ENCODE data around the gene CD160.
"Not testable (repeated sequence)": the region's sequence is repeated elsewhere in the genome, so short reads cannot be mapped to it uniquely, and the experiment has no call there.

CD160 gene, protein sequence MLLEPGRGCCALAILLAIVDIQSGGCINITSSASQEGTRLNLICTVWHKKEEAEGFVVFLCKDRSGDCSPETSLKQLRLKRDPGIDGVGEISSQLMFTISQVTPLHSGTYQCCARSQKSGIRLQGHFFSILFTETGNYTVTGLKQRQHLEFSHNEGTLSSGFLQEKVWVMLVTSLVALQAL

DNA sequence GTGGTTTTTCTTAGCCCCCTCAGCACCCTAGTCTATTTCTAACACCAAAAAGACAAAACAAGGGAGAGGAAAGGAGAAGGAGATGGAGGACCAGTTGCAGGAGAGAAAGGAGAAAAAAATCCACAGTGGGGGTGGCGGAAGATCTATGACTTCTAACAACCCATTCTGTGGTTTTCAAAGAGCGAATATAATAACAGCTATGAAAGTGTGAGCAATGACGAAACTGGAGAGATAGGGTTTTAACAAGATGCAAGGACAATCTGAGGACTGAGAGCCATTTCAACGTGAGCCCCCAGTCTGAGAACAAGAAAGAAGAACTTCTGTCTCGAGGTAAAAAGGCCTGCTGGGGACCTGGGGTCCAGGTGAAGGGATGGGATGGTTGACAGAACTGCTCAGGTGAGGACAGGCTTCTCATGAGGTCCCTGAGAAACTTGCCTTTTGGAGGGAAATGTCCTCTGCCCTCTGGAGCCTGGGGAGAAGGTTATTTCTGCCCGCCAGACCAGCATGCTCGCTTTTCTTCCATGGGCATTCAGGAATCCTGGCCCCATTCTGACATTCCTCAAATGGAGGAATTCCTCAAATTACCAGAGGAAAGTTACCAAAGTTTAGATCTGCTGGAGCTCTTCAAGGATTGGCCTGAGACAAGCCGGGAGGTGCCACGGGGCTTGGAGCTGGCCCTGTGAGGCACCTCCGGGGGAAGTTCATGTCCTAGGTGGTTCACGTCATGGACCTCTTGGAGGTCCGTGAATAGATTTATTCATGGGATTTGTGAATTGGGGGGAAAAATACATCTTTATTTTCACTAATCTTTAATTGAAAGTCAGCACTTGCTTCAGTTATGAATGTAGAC, at the start of gene CD160:
Gene CD160 (plus strand): TSS at position 270 of the 850 bp plus-strand sequence. CDS start 8,829 bp downstream, outside the sequence.
- TF ChIP-seq, protein P1, sequence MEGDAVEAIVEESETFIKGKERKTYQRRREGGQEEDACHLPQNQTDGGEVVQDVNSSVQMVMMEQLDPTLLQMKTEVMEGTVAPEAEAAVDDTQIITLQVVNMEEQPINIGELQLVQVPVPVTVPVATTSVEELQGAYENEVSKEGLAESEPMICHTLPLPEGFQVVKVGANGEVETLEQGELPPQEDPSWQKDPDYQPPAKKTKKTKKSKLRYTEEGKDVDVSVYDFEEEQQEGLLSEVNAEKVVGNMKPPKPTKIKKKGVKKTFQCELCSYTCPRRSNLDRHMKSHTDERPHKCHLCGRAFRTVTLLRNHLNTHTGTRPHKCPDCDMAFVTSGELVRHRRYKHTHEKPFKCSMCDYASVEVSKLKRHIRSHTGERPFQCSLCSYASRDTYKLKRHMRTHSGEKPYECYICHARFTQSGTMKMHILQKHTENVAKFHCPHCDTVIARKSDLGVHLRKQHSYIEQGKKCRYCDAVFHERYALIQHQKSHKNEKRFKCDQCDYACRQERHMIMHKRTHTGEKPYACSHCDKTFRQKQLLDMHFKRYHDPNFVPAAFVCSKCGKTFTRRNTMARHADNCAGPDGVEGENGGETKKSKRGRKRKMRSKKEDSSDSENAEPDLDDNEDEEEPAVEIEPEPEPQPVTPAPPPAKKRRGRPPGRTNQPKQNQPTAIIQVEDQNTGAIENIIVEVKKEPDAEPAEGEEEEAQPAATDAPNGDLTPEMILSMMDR (IDR thresholded peaks at IDR 0.05; ENCODE audit: insufficient read depth, low read length, poor library complexity, severe bottlenecking), result no peak
- no peaks in the 10 kb centered on the region for H3K27me3 ChIP-seq (replicated peaks; ENCODE audit: control insufficient read depth, insufficient read depth, low read length)
- no peak for DNase-seq (ENCODE audit: extremely low read depth, insufficient read length)
- H3K36me3 ChIP-seq (ENCODE audit: control insufficient read depth, insufficient read depth, low read length), result no peaks in the 10 kb centered on the region
- no peak within 1 kb of the TSS for H3K4me3 ChIP-seq (replicated peaks; ENCODE audit: low read depth, low read length)

DNA sequence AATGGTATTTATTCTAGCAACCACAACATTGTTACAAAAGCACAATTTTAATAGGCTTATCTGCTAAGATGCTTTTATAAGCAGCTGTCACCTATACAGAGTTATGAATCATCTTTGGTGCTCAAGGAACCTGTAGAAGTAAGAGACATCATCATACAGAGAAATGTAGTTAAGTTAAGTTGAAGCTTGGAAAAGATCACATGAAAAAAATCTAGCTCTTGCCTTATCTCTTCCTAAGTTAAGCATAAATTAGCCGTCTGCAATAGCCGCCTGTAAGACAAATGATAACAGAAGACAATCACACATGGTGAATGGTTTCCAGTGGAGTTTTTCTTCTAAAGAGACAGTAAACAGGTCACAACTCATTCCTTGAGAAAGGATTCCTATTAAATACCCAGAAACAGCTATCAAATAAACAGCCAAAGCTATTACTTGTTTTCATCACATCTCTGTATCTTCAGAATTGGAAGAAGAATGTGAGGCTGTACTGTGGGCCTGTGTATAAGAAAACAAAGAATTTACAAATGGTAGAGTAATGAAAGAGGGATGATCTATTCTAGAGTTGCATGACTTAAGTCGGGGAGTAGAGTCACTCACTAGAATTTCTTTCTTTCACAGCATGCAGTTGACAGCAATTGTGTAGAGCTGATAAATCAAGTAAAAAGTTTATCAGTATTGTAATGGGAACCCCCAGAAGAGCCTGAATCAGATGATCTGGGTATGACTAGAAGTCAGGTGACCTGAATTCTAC, 48.1 kb upstream of the CD160 start:
- not testable (repeated sequence) for DNase-seq (ENCODE audit: extremely low read depth, insufficient read length); H3K27me3 ChIP-seq (replicated peaks; ENCODE audit: control insufficient read depth, insufficient read depth, low read length); H3K36me3 ChIP-seq (ENCODE audit: control insufficient read depth, insufficient read depth, low read length); H3K4me3 ChIP-seq (replicated peaks; ENCODE audit: low read depth, low read length)

DNA sequence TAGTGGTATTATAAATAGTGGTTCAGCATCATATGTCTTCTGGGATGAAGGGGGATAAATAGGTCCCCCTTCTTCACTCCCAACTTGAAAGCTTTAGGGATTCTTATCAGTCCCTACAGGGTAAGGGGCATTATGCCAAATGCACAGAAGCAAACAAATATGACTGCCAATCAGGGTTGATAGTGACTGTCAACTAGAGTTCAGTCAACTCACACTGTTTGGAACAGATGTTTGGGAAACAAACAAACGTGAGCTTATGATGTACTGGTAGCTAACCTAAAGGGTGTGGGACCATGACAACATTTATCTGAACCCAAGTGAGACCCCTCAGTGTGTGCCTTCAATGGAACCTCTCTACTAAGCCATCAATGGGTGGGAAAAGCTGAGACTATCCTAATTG, 46.1 kb upstream of the CD160 start:
- not testable (repeated sequence) for H3K36me3 ChIP-seq (ENCODE audit: control insufficient read depth, insufficient read depth, low read length); DNase-seq (ENCODE audit: extremely low read depth, insufficient read length); H3K27me3 ChIP-seq (replicated peaks; ENCODE audit: control insufficient read depth, insufficient read depth, low read length); H3K4me3 ChIP-seq (replicated peaks; ENCODE audit: low read depth, low read length)

DNA sequence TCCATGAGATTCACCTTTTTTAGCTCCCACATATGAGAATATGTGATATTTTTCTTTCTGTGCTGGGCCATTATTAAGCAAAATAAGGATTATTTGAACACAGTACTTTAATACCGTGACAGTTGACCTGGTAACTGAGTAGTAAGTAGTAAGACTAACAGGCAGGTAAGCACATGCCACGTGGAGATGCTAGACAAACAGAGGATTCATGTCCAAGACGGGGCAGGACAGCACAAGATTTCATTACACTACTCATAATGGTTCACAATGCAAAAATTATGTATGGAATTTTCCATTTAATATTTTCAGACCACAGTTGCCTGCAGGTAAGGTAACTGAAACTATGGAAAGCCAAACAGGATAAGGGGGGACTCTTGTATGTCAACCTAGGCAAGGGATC, 34.4 kb upstream of the CD160 start:
- H3K4me3 ChIP-seq (replicated peaks; ENCODE audit: low read depth, low read length); DNase-seq (ENCODE audit: extremely low read depth, insufficient read length); H3K27me3 ChIP-seq (replicated peaks; ENCODE audit: control insufficient read depth, insufficient read depth, low read length); H3K36me3 ChIP-seq (ENCODE audit: control insufficient read depth, insufficient read depth, low read length): not testable (repeated sequence)

DNA sequence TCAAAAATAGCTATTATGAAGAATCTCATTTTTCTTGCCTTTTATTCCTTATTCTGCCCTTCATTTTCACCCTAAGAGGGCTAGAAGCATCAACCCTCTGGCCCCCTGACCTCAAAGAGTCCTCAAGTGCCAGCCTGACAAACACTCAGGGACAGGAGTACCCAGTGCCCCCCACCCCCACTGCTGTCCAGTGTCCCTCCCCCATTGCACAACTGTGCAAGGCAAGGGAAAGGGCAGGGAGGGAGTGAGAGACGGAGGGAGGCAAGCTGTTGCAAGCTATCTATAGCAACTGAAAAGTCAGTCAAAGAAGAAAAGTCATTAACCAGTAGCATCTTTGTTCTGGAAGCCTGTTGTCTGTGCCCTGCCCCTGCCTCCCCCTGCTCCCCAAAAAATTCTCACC, 33.2 kb upstream of the CD160 start:
- H3K4me3 ChIP-seq (replicated peaks; ENCODE audit: low read depth, low read length); DNase-seq (ENCODE audit: extremely low read depth, insufficient read length); H3K36me3 ChIP-seq (ENCODE audit: control insufficient read depth, insufficient read depth, low read length); H3K27me3 ChIP-seq (replicated peaks; ENCODE audit: control insufficient read depth, insufficient read depth, low read length): not testable (repeated sequence)

DNA sequence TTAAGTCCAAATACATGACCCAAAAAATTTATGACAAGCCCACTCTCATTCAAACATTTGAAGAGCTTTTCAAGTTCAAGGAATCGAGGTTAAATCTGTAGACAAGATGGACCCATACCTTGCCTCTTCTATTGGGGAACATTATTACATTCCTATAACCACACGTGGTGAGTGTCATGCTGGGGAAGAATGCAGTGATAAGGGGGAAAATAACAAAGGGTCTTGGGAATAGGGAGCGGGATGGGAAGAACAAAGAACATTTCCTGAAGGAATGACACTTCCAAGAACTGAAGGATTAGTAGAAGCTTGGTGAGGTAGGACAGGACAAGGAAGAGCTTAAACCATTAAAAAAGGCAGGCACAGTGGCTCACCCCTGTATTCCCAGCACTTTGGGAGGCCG, 31.0 kb upstream of the CD160 start:
- DNase-seq (ENCODE audit: extremely low read depth, insufficient read length), result no peak
- H3K27me3 ChIP-seq (replicated peaks; ENCODE audit: control insufficient read depth, insufficient read depth, low read length), result no peaks in the 10 kb centered on the region
- H3K4me3 ChIP-seq (replicated peaks; ENCODE audit: low read depth, low read length), result no peak overlapping the region
- TF ChIP-seq, protein P1 (IDR thresholded peaks at IDR 0.05; ENCODE audit: insufficient read depth, low read length, poor library complexity, severe bottlenecking), result no peak
- H3K36me3 ChIP-seq (ENCODE audit: control insufficient read depth, insufficient read depth, low read length), result no peaks in the 10 kb centered on the region

DNA sequence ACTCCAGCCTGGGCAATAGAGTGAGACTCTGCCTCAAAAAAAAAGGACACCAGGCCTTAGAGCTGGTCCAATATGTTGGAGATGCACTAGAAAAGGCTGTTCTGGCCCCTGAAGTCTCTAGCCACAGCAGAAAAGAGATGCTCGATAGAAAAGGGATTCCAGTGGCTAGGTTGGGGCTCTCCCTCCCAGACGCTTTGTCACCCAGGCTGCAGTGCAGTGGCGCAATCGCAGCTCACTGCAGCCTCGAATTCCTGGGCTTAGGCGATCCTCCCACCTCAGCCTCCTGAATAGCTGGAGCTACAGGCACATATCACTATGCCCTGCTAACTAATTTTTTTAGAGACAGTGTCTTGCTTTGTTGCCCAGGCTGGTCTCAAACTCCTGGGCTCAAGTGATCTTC, 30.4 kb upstream of the CD160 start:
- no peak for DNase-seq (ENCODE audit: extremely low read depth, insufficient read length)

More for the DNA sequence above, 30.4 kb upstream of the CD160 start:
- TF ChIP-seq, protein P1 (IDR thresholded peaks at IDR 0.05; ENCODE audit: insufficient read depth, low read length, poor library complexity, severe bottlenecking), result no peak
- no peaks in the 10 kb centered on the region for H3K27me3 ChIP-seq (replicated peaks; ENCODE audit: control insufficient read depth, insufficient read depth, low read length)
- no peaks in the 10 kb centered on the region for H3K36me3 ChIP-seq (ENCODE audit: control insufficient read depth, insufficient read depth, low read length)
- no peak overlapping the region for H3K4me3 ChIP-seq (replicated peaks; ENCODE audit: low read depth, low read length)

Measured in GM06990 (cell line).